Loucy (cell line): Measurements from ENCODE around the gene HOXA9.

ENCODE experiments used
- CTCF ChIP-seq: fragments of 200-600 bp; sonication (generic); conservative IDR thresholded peaks from 2 replicates; pipeline ENCODE4 v1.5.1; 2014; ENCODE audit warnings: mild to moderate bottlenecking, antibody characterized with exemption, low read length
- EZH2phosphoT487 ChIP-seq: fragments of 200-600 bp; IDR thresholded peaks from 2 replicates; pipeline ENCODE4 v1.6.1; 2018; ENCODE audit warnings: antibody characterized with exemption, mild to moderate bottlenecking, moderate library complexity, borderline replicate concordance

GRCh38 chr7:27181795-27182275 lies 16.5 kb upstream of the HOXA9 start:
- TF ChIP-seq CTCF (no peak), EZH2phosphoT487 (no peak)
